ENCODE results near the gene FANCB. TPM values are rescaled to one million over a fixed set of nuclear protein-coding genes. Genes with fewer than 3 reads are reported as not detected.

The FANCB gene
- total and polyA plus RNA-seq, 2 donors (not counting 3 experiments of a cell fraction or from before 2014, with no cell fraction given): 1.3 to 6.6 TPM

GRCh38 chrX:14843666-14844065 is 29.2 kb downstream of the FANCB start:
- Histone ChIP-seq H3K9ac (replicated peaks; ENCODE audit: extremely low read depth, insufficient read depth, low read length) (no peak overlapping the region), H3K4me3 (replicated peaks in 1 of 3; ENCODE audit: insufficient read depth in 1 of 3, low read depth in 1 of 3, low read length in 3 of 3) (no peak overlapping the region), H3K36me3 (ENCODE audit: control insufficient read depth in 2 of 2, extremely low read depth in 1 of 2, insufficient read depth in 2 of 2, low read length in 2 of 2) (no peaks in the 10 kb centered on the region), H3K4me2 (ENCODE audit: insufficient read depth, low read length) (no peak overlapping the region), H3K4me1 (ENCODE audit: control insufficient read depth, extremely low read depth, insufficient read depth, low read length) (no peaks in the 10 kb centered on the region), H3K9me1 (replicated peaks; ENCODE audit: control insufficient read depth, extremely low read depth, insufficient read depth, low read length) (no peaks in the 10 kb centered on the region), H3K9me3 (replicated peaks; ENCODE audit: control insufficient read depth, insufficient read depth, low read length) (no peaks in the 10 kb centered on the region), H3K27me3 (ENCODE audit: control insufficient read depth in 2 of 2, insufficient read depth in 2 of 2, low read length in 2 of 2) (no peaks in the 10 kb centered on the region), H3K79me2 (ENCODE audit: control insufficient read depth, insufficient read depth, low read length) (no peaks in the 10 kb centered on the region), H3K27ac (ENCODE audit: insufficient read depth, low read depth, low read length) (no peak overlapping the region), H2AFZ (ENCODE audit: low read depth, low read length) (no peak overlapping the region), H4K20me1 (replicated peaks; ENCODE audit: control insufficient read depth, extremely low read depth, insufficient read depth, low read length) (no peaks in the 10 kb centered on the region)
- no peak for DNase-seq (ENCODE audit: low read depth, low spot score)
- dilution Hi-C loops (cut with MboI; ENCODE audit: extremely low pct_ligation_motif_present, low sequenced_read_pairs) (no loop called here), intact Hi-C loops (cut with micrococcal nuclease) (no loop called here)
- CTCF ChIA-PET: no interaction called here
- BruUV-seq (replicated peaks): no TSS peak
- no peak for FAIRE-seq
- no peak for TF ChIP-seq MYC (IDR thresholded peaks at IDR 0.05; ENCODE audit: low read depth, low read length)
- no peak for TF ChIP-seq POLR2AphosphoS5 (IDR thresholded peaks at IDR 0.05; ENCODE audit: insufficient read depth, low read depth, low read length)
- TF ChIP-seq MAX (IDR thresholded peaks at IDR 0.05; ENCODE audit: insufficient read depth, insufficient read length): no peak
- no peak for TF ChIP-seq EZH2 (IDR thresholded peaks at IDR 0.05; ENCODE audit: borderline replicate concordance, low read depth, low read length, severe bottlenecking)
- no peak for TF ChIP-seq CTCF (IDR thresholded peaks at IDR 0.05; ENCODE audit: extremely low read depth in 1 of 2, insufficient read depth in 1 of 2, low read depth in 1 of 2, low read length in 2 of 2)
- no peak for TF ChIP-seq FOS (IDR thresholded peaks at IDR 0.05; ENCODE audit: borderline replicate concordance, insufficient read depth, low read length)
- POLR2A ChIA-PET: no interaction called here

GRCh38 chrX:14837155-14837554 is 35.7 kb downstream of the FANCB start:
- Histone ChIP-seq H4K20me1 (replicated peaks; ENCODE audit: control insufficient read depth, extremely low read depth, insufficient read depth, low read length) (no peaks in the 10 kb centered on the region), H3K9ac (replicated peaks; ENCODE audit: extremely low read depth, insufficient read depth, low read length) (no peak overlapping the region), H2AFZ (ENCODE audit: low read depth, low read length) (no peak overlapping the region), H3K36me3 (ENCODE audit: control insufficient read depth in 2 of 2, extremely low read depth in 1 of 2, insufficient read depth in 2 of 2, low read length in 2 of 2) (no peaks in the 10 kb centered on the region), H3K4me2 (ENCODE audit: insufficient read depth, low read length) (no peak overlapping the region), H3K27me3 (ENCODE audit: control insufficient read depth in 2 of 2, insufficient read depth in 2 of 2, low read length in 2 of 2) (no peaks in the 10 kb centered on the region), H3K4me1 (ENCODE audit: control insufficient read depth, extremely low read depth, insufficient read depth, low read length) (no peaks in the 10 kb centered on the region), H3K27ac (ENCODE audit: insufficient read depth, low read depth, low read length) (no peak overlapping the region), H3K9me3 (replicated peaks; ENCODE audit: control insufficient read depth, insufficient read depth, low read length) (no peaks in the 10 kb centered on the region), H3K4me3 (replicated peaks in 1 of 3; ENCODE audit: insufficient read depth in 1 of 3, low read depth in 1 of 3, low read length in 3 of 3) (no peak overlapping the region), H3K79me2 (ENCODE audit: control insufficient read depth, insufficient read depth, low read length) (no peaks in the 10 kb centered on the region), H3K9me1 (replicated peaks; ENCODE audit: control insufficient read depth, extremely low read depth, insufficient read depth, low read length) (no peaks in the 10 kb centered on the region)
- FAIRE-seq: no peak
- dilution Hi-C loops (cut with MboI; ENCODE audit: extremely low pct_ligation_motif_present, low sequenced_read_pairs) (no loop called here), intact Hi-C loops (cut with micrococcal nuclease) (no loop called here)
- CTCF ChIA-PET: no interaction called here
- DNase-seq (ENCODE audit: low read depth, low spot score): no peak
- BruUV-seq (replicated peaks): no TSS peak
- TF ChIP-seq POLR2A (IDR thresholded peaks at IDR 0.05; ENCODE audit: low read depth, low read length) (no peak), MAX (IDR thresholded peaks at IDR 0.05; ENCODE audit: insufficient read depth, insufficient read length) (no peak), JUN (IDR thresholded peaks at IDR 0.05; ENCODE audit: borderline replicate concordance, insufficient read depth, insufficient read length, low read depth) (no peak), EZH2 (IDR thresholded peaks at IDR 0.05; ENCODE audit: borderline replicate concordance, low read depth, low read length, severe bottlenecking) (no peak), CTCF (IDR thresholded peaks at IDR 0.05; ENCODE audit: extremely low read depth in 1 of 2, insufficient read depth in 1 of 2, low read depth in 1 of 2, low read length in 2 of 2) (no peak), GATA2 (IDR thresholded peaks at IDR 0.05; ENCODE audit: insufficient read depth, insufficient read length, low read depth, low read length) (no peak), POLR2AphosphoS5 (IDR thresholded peaks at IDR 0.05; ENCODE audit: insufficient read depth, low read depth, low read length) (no peak), FOS (IDR thresholded peaks at IDR 0.05; ENCODE audit: borderline replicate concordance, insufficient read depth, low read length) (no peak), MYC (IDR thresholded peaks at IDR 0.05; ENCODE audit: low read depth, low read length) (no peak)
- POLR2A ChIA-PET: no interaction called here
